IMR-90 (cell line): ENCODE measurements around the gene DTHD1. TPM values are rescaled to one million over a fixed set of nuclear protein-coding genes. Genes with fewer than 3 reads are reported as not detected.

ENCODE experiments used
- ATAC-seq: fragments of 200-7000 bp; cut with Tn5 transposase; 2 replicates; pipeline ENCODE4 v1.9.1; 2020; ENCODE audit warnings: low read depth, mild to moderate bottlenecking, moderate library complexity
- BruUV-seq: library from RNA; stranded (reverse); fragments of 400-500 nt; replicated peaks from 2 replicates; lab custom pipeline; 2021; lab: Mats Ljungman, UMichigan
- CTCF ChIA-PET: fragments of 300-600 bp; formaldehyde crosslinking; extraction: SDS; loops from one replicate; lab custom pipeline; 2021; ENCODE audit warnings: antibody characterized with exemption; lab: Yijun Ruan, JAX
- POLR2A ChIA-PET: fragments of 300-600 bp; sonication (Branson Sonifier 250); formaldehyde crosslinking; loops from one replicate; lab custom pipeline; 2022; ENCODE audit warnings: antibody characterized with exemption; ENCODE audit not compliant: unreplicated experiment; lab: Charles Lee
- DNase-seq: peaks from one replicate; pipeline ENCODE4 v3.0.0; 2013
- H2AFZ ChIP-seq: replicated peaks from 2 replicates; pipeline ENCODE3; 2013; ENCODE audit warnings: low read length, mild to moderate bottlenecking; ENCODE audit not compliant: poor library complexity
- H2AK5ac ChIP-seq: 2 replicates; pipeline ENCODE4 v1.6.1; 2013; ENCODE audit warnings: low read depth, low read length, inconsistent platforms
- H2AK9ac ChIP-seq: replicated peaks from 2 replicates; pipeline ENCODE3; 2013; ENCODE audit warnings: mild to moderate bottlenecking, low read depth, low read length, moderate library complexity; ENCODE audit not compliant: poor library complexity
- H2BK120ac ChIP-seq: 2 replicates; pipeline ENCODE4 v1.6.1; 2013; ENCODE audit warnings: low read depth, low read length, inconsistent platforms
- H2BK15ac ChIP-seq: 3 replicates; pipeline ENCODE4 v1.6.1; 2013; ENCODE audit warnings: low read depth, low read length, inconsistent platforms
- H2BK20ac ChIP-seq: 2 replicates; pipeline ENCODE4 v1.6.1; 2013; ENCODE audit warnings: low read depth, mild to moderate bottlenecking, inconsistent platforms, low read length, moderate library complexity
- H2BK5ac ChIP-seq: 2 replicates; pipeline ENCODE4 v1.6.1; 2013; ENCODE audit warnings: mild to moderate bottlenecking, low read depth, low read length, inconsistent platforms; ENCODE audit not compliant: poor library complexity, severe bottlenecking
- H3K14ac ChIP-seq: replicated peaks from 2 replicates; pipeline ENCODE4 v1.6.1; 2013; ENCODE audit warnings: low read depth, low read length, inconsistent platforms
- H3K18ac ChIP-seq: 2 replicates; pipeline ENCODE4 v1.6.1; 2013; ENCODE audit warnings: low read depth, low read length, control low read depth
- H3K23ac ChIP-seq: 2 replicates; pipeline ENCODE4 v1.6.1; 2013; ENCODE audit warnings: low read depth, low read length, inconsistent platforms
- H3K27ac ChIP-seq: 2 replicates; pipeline ENCODE4 v1.5.1; 2013; ENCODE audit warnings: mild to moderate bottlenecking, control low read depth, low read length; ENCODE audit not compliant: insufficient read depth
- H3K27me3 ChIP-seq: 2 replicates; pipeline ENCODE4 v1.6.1; 2013; ENCODE audit warnings: low read length; ENCODE audit not compliant: control insufficient read depth, insufficient read depth
- H3K36me3 ChIP-seq: 2 replicates; pipeline ENCODE4 v1.6.1; 2013; ENCODE audit warnings: low read length, mixed read lengths; ENCODE audit not compliant: control insufficient read depth, insufficient read depth
- H3K4ac ChIP-seq: 2 replicates; pipeline ENCODE4 v1.6.1; 2013; ENCODE audit warnings: low read depth, low read length, inconsistent platforms
- H3K4me1 ChIP-seq: 2 replicates; pipeline ENCODE4 v1.6.1; 2013; ENCODE audit warnings: low read length, mixed read lengths; ENCODE audit not compliant: control insufficient read depth, insufficient read depth
- H3K4me2 ChIP-seq: 2 replicates; pipeline ENCODE4 v1.6.1; 2013; ENCODE audit warnings: low read depth, mild to moderate bottlenecking, control low read depth, low read length, moderate library complexity
- H3K4me3 ChIP-seq: 2 replicates; pipeline ENCODE4 v1.5.1; 2013; ENCODE audit warnings: low read depth, mild to moderate bottlenecking, control low read depth, low read length, moderate library complexity; ENCODE audit not compliant: insufficient read depth
- H3K56ac ChIP-seq: 2 replicates; pipeline ENCODE4 v1.6.1; 2013; ENCODE audit warnings: low read length, inconsistent platforms; ENCODE audit not compliant: insufficient read depth; ENCODE audit errors: extremely low read depth
- H3K79me1 ChIP-seq, 2 experiments: 2 replicates each; pipeline ENCODE4 v1.6.1; 2013; ENCODE audit warnings: low read length in 2 of 2, inconsistent platforms in 1 of 2, low read depth in 1 of 2
- H3K9ac ChIP-seq: 2 replicates; pipeline ENCODE4 v1.6.1; 2013; ENCODE audit warnings: low read depth, low read length, control low read depth
- H3K9me1 ChIP-seq: 2 replicates; pipeline ENCODE4 v1.6.1; 2013; ENCODE audit warnings: low read length, inconsistent platforms; ENCODE audit not compliant: insufficient read depth
- H3K9me3 ChIP-seq: 2 replicates; pipeline ENCODE4 v1.6.1; 2013; ENCODE audit warnings: low read length; ENCODE audit not compliant: control insufficient read depth, insufficient read depth
- H4K20me1 ChIP-seq: 2 replicates; pipeline ENCODE4 v1.6.1; 2013; ENCODE audit warnings: low read length, inconsistent platforms; ENCODE audit not compliant: insufficient read depth
- H4K5ac ChIP-seq: 2 replicates; pipeline ENCODE4 v1.6.1; 2013; ENCODE audit warnings: mild to moderate bottlenecking, low read depth, low read length, control low read depth
- H4K8ac ChIP-seq, 2 experiments: 2 replicates each; pipeline ENCODE4 v1.6.1; 2013; ENCODE audit warnings: low read depth in 2 of 2, low read length in 2 of 2, control low read depth in 1 of 2, inconsistent platforms in 1 of 2
- H4K91ac ChIP-seq: 2 replicates; pipeline ENCODE4 v1.6.1; 2013; ENCODE audit warnings: low read depth, low read length, inconsistent platforms; ENCODE audit not compliant: insufficient read depth
- CEBPB ChIP-seq: IDR thresholded peaks from 2 replicates; pipeline ENCODE4 v1.6.1; 2012; ENCODE audit warnings: low read depth, low read length, improper control_type of control experiment
- CHD1 ChIP-seq: IDR thresholded peaks from 2 replicates; pipeline ENCODE4 v1.6.1; 2012; ENCODE audit warnings: low read depth, low read length, improper control_type of control experiment
- FOS ChIP-seq: fragments of 150-350 bp; IDR thresholded peaks from 2 replicates; pipeline ENCODE4 v1.6.1; 2016; ENCODE audit warnings: low read depth, low read length
- MAFK ChIP-seq: IDR thresholded peaks from 2 replicates; pipeline ENCODE4 v1.6.1; 2012; ENCODE audit warnings: low read depth, low read length, improper control_type of control experiment
- MAZ ChIP-seq: IDR thresholded peaks from 2 replicates; pipeline ENCODE4 v1.6.1; 2012; ENCODE audit warnings: low read depth, mild to moderate bottlenecking, low read length, improper control_type of control experiment, moderate library complexity, borderline replicate concordance
- MXI1 ChIP-seq: IDR thresholded peaks from 2 replicates; pipeline ENCODE4 v1.6.1; 2012; ENCODE audit warnings: low read depth, mild to moderate bottlenecking, low read length, moderate library complexity, borderline replicate concordance
- NFE2L2 ChIP-seq: fragments of 150-350 bp; IDR thresholded peaks from 2 replicates; pipeline ENCODE4 v1.6.1; 2016; ENCODE audit warnings: low read depth, mild to moderate bottlenecking, low read length
- POLR2A ChIP-seq: IDR thresholded peaks from 2 replicates; pipeline ENCODE4 v1.6.1; 2012; ENCODE audit warnings: mild to moderate bottlenecking, low read depth, low read length
- RAD21 ChIP-seq: IDR thresholded peaks from 2 replicates; pipeline ENCODE4 v1.6.1; 2012; ENCODE audit warnings: low read length, improper control_type of control experiment
- RCOR1 ChIP-seq: IDR thresholded peaks from 2 replicates; pipeline ENCODE4 v1.6.1; 2012; ENCODE audit warnings: mild to moderate bottlenecking, low read length, improper control_type of control experiment; ENCODE audit not compliant: insufficient replicate concordance
- RFX5 ChIP-seq: IDR thresholded peaks from 2 replicates; pipeline ENCODE4 v1.8.0; 2012; ENCODE audit warnings: low read depth, mild to moderate bottlenecking, low read length, moderate library complexity
- SMC3 ChIP-seq: fragments of 150-350 bp; IDR thresholded peaks from 2 replicates; pipeline ENCODE4 v1.6.1; 2016; ENCODE audit warnings: low read depth, mild to moderate bottlenecking, antibody characterized with exemption, low read length, moderate library complexity
- WGBS, 2 experiments: methylation state at CpG; one replicate each; pipeline versions ENCODE4 v1.1.5 to v1.1.7; 2013; ENCODE audit warnings: missing lambda C conversion rate in 2 of 2; ENCODE audit not compliant: insufficient read length in 1 of 2; ENCODE audit errors: extremely low coverage in 2 of 2; 5-methylcytosine and 5-hydroxymethylcytosine counted together
- dilution Hi-C: fragments of 300-500 bp; cut with HindIII; formaldehyde crosslinking; loops from one replicate; pipeline ENCODE4 v1.14.3; 2018; ENCODE audit warnings: low sequenced_read_pairs; ENCODE audit not compliant: unreplicated experiment
- in situ Hi-C: fragments of 300-500 bp; cut with MboI; formaldehyde crosslinking; loops from 3 replicates; pipeline ENCODE4 v1.14.3; 2019; ENCODE audit warnings: low sequenced_read_pairs, inconsistent platforms, mixed read lengths
- intact Hi-C: fragments of 100-400 bp; cut with micrococcal nuclease; formaldehyde crosslinking; loops from 2 replicates; pipeline ENCODE4 v1.10.0; 2022
- polyA plus RNA-seq, 3 experiments: library from polyadenylated mRNA; depleted of rRNA; stranded (reverse); fragments of >200 nt; gene quantifications; 2 replicates each; pipeline ENCODE4 v1.2.3, GENCODE V29; 2012; ENCODE audit warnings: low replicate concordance in 1 of 3
- total RNA-seq: library from RNA; depleted of rRNA; stranded (reverse); fragments of >200 nt; gene quantifications from 2 replicates; pipeline ENCODE4 v1.2.3, GENCODE V29; 2012
- TF ChIP-seq, protein P1 (sequence below): conservative IDR thresholded peaks from 2 replicates; pipeline ENCODE4 v1.5.1; 2012; ENCODE audit warnings: mild to moderate bottlenecking, low read depth, low read length, improper control_type of control experiment
- TF ChIP-seq, protein P2 (sequence below): fragments of 150-350 bp; IDR thresholded peaks from 2 replicates; pipeline ENCODE4 v1.6.1; 2016; ENCODE audit warnings: low read depth, mild to moderate bottlenecking, low read length, moderate library complexity, borderline replicate concordance
- TF ChIP-seq, protein P3 (sequence below): fragments of 150-350 bp; IDR thresholded peaks from 2 replicates; pipeline ENCODE4 v1.6.1; 2017; ENCODE audit warnings: mild to moderate bottlenecking, antibody characterized with exemption, low read length, low read depth

The DTHD1 gene
- total and polyA plus RNA-seq, 2 of the 4 experiments (the other 2 are of a cell fraction) = not detected

DNA sequence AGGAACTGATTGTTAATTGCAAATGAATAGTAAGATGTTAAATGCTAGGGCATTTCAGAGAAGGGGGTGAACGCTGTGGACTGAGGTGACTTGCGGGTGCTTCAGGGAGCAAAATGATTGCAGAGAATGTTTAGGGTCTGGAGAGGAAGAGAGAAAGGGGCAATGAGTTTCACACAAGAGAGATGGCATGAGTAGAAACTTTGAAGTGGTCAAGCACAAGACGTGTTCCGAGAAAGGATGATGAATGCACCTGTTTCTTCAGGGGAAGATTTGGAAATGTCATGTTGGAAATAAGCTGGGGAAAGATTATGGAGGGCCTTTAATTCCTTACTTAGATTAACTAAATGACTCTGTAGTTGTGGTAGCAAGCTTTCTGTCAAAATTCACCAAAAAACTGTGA lies 43.4 kb downstream of the DTHD1 start:
- TF ChIP-seq RAD21 (no peak), CEBPB (no peak), POLR2A (no peak), NFE2L2 (no peak), MXI1 (no peak), RFX5 (no peak), MAFK (no peak), SMC3 (no peak), RCOR1 (no peak), MAZ (no peak), CHD1 (no peak), FOS (no peak)
- TF ChIP-seq, protein P1, sequence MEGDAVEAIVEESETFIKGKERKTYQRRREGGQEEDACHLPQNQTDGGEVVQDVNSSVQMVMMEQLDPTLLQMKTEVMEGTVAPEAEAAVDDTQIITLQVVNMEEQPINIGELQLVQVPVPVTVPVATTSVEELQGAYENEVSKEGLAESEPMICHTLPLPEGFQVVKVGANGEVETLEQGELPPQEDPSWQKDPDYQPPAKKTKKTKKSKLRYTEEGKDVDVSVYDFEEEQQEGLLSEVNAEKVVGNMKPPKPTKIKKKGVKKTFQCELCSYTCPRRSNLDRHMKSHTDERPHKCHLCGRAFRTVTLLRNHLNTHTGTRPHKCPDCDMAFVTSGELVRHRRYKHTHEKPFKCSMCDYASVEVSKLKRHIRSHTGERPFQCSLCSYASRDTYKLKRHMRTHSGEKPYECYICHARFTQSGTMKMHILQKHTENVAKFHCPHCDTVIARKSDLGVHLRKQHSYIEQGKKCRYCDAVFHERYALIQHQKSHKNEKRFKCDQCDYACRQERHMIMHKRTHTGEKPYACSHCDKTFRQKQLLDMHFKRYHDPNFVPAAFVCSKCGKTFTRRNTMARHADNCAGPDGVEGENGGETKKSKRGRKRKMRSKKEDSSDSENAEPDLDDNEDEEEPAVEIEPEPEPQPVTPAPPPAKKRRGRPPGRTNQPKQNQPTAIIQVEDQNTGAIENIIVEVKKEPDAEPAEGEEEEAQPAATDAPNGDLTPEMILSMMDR = no peak
- TF ChIP-seq, protein P2, sequence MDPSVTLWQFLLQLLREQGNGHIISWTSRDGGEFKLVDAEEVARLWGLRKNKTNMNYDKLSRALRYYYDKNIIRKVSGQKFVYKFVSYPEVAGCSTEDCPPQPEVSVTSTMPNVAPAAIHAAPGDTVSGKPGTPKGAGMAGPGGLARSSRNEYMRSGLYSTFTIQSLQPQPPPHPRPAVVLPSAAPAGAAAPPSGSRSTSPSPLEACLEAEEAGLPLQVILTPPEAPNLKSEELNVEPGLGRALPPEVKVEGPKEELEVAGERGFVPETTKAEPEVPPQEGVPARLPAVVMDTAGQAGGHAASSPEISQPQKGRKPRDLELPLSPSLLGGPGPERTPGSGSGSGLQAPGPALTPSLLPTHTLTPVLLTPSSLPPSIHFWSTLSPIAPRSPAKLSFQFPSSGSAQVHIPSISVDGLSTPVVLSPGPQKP = no peak
- TF ChIP-seq, protein P3, sequence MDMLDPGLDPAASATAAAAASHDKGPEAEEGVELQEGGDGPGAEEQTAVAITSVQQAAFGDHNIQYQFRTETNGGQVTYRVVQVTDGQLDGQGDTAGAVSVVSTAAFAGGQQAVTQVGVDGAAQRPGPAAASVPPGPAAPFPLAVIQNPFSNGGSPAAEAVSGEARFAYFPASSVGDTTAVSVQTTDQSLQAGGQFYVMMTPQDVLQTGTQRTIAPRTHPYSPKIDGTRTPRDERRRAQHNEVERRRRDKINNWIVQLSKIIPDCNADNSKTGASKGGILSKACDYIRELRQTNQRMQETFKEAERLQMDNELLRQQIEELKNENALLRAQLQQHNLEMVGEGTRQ = no peak
- no peak overlapping the region for H2BK20ac ChIP-seq
- in situ Hi-C loops (no loop called here), dilution Hi-C loops (no loop called here), intact Hi-C loops (no loop called here)
- no peaks in the 10 kb centered on the region for H3K9me1 ChIP-seq
- H3K4me1 ChIP-seq = no peaks in the 10 kb centered on the region
- H3K4ac ChIP-seq = no peak overlapping the region
- H3K56ac ChIP-seq = no peak overlapping the region
- no peaks in the 10 kb centered on the region for H3K27me3 ChIP-seq
- no peak overlapping the region for H3K23ac ChIP-seq
- POLR2A ChIA-PET = no interaction called here
- H2AK9ac ChIP-seq = no peak overlapping the region
- no peak overlapping the region for H4K91ac ChIP-seq
- H3K79me1 ChIP-seq = no peaks in the 10 kb centered on the region
- no peak overlapping the region for H3K4me3 ChIP-seq
- H3K9me3 ChIP-seq = 0 out of 2 replicates have a peak, but pooled peaks cover under 1% of the 10 kb centered on the region
- BruUV-seq = no TSS peak
- no peak overlapping the region for H4K5ac ChIP-seq
- H3K36me3 ChIP-seq = no peaks in the 10 kb centered on the region
- CTCF ChIA-PET = no interaction called here
- no peak overlapping the region for H2BK15ac ChIP-seq
- H4K8ac ChIP-seq = no peak overlapping the region
- H3K27ac ChIP-seq = no peak overlapping the region
- DNase-seq (no peak), ATAC-seq (no peak)
- H2AFZ ChIP-seq = no peak overlapping the region
- H2BK5ac ChIP-seq = no peak overlapping the region
- no peak overlapping the region for H2AK5ac ChIP-seq
- H2BK120ac ChIP-seq = no peak overlapping the region
- WGBS, 2 experiments = 75% methylated on average over 2 of the region's 4 CpGs; no CpG with 5 or more reads in 1 of the 2 experiments
- H4K20me1 ChIP-seq = no peaks in the 10 kb centered on the region
- H3K18ac ChIP-seq = no peak overlapping the region
- H3K9ac ChIP-seq = no peak overlapping the region
- no peak overlapping the region for H3K14ac ChIP-seq
- no peak overlapping the region for H3K4me2 ChIP-seq
